HFF-Myc (cell line): ENCODE measurements around the gene PGAP3.

Experiments
- DNase-seq: peaks from one replicate; pipeline ENCODE4 v3.0.0-alpha.2; 2011; ENCODE audit warnings: low read depth; ENCODE audit errors: extremely low read depth
- H3K4me3 ChIP-seq: replicated peaks from 2 replicates; pipeline ENCODE4 v1.5.1; 2011; ENCODE audit warnings: low read depth, mild to moderate bottlenecking, control low read depth, low read length
- TF ChIP-seq, protein P1 (sequence below): IDR thresholded peaks from 2 replicates; pipeline ENCODE4 v1.5.1; 2012; ENCODE audit warnings: mild to moderate bottlenecking, low read depth, low read length, control low read depth; ENCODE audit errors: missing control alignments

The PGAP3 gene, protein sequence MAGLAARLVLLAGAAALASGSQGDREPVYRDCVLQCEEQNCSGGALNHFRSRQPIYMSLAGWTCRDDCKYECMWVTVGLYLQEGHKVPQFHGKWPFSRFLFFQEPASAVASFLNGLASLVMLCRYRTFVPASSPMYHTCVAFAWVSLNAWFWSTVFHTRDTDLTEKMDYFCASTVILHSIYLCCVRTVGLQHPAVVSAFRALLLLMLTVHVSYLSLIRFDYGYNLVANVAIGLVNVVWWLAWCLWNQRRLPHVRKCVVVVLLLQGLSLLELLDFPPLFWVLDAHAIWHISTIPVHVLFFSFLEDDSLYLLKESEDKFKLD

DNA sequence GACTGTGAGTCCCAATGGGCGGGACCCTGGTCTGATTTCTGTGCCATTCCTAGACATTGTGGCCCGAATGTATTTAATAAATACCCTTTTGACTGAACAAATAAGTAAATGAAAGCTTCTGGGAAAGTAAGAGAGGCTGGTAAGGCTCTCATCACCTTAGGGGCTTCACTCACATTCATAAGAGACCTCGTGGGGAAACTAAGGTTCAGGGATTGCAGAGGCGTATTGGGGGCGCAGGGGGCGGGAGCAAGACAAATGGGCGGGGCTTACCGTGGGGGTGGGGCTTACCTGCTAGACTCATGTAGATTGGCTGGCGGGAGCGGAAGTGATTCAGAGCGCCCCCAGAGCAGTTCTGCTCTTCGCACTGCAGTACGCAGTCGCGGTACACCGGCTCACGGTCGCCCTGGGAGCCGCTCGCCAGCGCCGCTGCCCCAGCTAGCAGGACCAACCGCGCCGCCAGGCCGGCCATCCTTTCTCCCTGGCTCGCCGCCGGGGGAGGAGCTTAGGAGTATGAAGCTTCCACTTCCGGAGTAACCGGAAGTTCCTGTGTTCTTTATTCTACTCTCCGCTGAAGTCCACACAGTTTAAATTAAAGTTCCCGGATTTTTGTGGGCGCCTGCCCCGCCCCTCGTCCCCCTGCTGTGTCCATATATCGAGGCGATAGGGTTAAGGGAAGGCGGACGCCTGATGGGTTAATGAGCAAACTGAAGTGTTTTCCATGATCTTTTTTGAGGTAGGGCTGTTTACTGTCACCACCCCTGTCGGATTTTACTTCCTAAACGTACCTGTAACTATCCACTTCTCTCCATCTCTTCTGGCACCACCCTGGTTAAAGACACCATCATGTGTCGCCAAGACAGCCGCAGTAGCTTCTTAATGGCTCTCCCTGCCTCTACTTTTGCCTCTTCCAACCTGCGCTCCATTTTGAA is at the start of gene PGAP3:
PGAP3 (minus strand) TSS at position 512 of the 929 bp plus-strand sequence; CDS start at position 469, 43 bp downstream.
- TF ChIP-seq, protein P1, sequence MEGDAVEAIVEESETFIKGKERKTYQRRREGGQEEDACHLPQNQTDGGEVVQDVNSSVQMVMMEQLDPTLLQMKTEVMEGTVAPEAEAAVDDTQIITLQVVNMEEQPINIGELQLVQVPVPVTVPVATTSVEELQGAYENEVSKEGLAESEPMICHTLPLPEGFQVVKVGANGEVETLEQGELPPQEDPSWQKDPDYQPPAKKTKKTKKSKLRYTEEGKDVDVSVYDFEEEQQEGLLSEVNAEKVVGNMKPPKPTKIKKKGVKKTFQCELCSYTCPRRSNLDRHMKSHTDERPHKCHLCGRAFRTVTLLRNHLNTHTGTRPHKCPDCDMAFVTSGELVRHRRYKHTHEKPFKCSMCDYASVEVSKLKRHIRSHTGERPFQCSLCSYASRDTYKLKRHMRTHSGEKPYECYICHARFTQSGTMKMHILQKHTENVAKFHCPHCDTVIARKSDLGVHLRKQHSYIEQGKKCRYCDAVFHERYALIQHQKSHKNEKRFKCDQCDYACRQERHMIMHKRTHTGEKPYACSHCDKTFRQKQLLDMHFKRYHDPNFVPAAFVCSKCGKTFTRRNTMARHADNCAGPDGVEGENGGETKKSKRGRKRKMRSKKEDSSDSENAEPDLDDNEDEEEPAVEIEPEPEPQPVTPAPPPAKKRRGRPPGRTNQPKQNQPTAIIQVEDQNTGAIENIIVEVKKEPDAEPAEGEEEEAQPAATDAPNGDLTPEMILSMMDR, result no peak
- H3K4me3 ChIP-seq, result peak within 1 kb of the TSS; percentile 55
- peak; percentile 67 for DNase-seq

DNA sequence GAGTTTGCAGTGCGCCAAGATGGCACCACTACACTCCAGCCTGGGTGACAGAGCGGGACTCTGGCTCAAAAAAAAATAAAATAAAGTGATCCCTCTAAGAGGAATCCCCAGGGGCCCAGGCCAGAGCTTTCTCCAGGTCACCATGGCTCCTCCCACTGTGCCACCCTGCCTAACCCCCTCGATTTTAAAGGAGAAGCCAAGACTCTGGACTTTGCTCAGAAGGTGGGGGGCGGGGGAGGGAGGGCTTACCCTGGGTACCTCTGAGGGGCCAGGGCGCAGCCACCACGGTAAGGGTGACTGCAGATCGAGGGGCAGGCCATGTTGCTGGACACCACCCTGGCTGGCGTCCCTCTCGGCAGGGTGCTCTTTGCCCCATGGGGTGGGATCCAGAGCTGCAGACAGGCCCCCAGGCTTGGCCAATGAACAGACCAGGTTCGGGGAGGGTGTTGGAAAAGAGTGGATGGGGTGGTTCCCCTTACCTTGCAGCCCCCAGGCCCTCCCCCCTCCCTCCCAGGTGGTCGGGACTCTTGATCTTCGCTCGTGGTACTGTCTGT is 49.4 kb upstream of the PGAP3 start:
- no peak overlapping the region for H3K4me3 ChIP-seq
- DNase-seq, result no peak
- TF ChIP-seq, protein P1, result no peak

DNA sequence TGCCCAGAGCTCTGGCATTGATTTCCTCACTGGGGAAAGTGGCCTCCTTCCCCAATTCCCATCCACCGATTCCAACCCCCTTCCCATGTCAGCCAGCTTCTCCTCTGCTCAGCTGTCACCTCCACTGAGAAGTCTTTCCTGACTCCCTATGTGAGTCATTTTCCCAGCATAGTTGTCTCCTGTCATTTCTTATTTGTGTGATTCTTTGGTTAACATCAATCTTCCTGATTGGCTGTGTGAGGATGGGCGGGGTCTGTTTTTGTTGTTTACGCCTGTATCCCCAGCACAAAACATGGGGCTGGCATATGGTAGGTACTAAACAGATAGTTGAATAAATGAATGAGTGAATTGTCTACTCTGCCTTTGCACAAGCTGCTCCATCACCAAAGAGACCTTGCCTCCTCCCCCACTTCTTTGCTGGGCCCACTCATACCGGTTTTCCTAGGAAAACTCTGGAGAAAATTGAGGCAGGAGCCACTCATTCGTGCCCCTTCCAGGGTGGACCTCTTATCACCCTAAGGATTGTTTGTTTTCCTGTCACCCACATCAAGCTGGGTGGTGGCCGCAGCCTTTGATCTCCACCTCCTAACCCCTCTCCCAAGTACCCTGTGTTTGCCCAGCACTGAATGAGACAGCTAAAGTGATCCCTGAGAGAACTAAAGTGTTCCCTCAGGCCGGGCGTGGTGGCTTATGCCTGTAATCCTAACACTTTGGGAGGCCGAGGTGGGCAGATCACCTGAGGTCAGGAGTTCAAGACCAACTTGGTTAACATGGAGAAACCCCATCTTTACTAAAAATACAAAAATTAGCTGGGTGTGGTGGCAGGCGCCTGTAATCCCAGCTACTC is 48.7 kb upstream of the PGAP3 start:
- DNase-seq, result no peak
- no peak overlapping the region for H3K4me3 ChIP-seq
- TF ChIP-seq, protein P1, result no peak

DNA sequence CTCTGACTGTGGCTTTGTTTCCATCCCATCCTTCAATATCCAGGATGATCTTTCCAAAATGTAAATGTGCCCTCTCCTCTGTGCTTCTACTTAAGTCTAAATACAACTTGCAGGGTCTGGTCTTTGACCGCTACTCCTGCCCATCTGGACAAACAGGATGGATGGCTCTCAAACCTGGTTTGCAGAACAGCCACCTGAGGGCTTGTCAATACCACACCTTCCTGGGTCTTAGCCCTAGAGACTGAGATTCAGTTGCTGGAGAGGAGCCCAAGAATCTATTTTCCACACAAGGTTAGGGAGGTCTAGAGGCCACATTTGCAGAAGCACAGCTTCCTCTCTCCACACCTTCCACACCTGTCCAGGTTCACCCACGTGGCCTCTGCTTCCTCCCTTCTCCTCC is 48.0 kb upstream of the PGAP3 start:
- DNase-seq, result no peak
- H3K4me3 ChIP-seq, result no peak overlapping the region
- TF ChIP-seq, protein P1, result no peak

DNA sequence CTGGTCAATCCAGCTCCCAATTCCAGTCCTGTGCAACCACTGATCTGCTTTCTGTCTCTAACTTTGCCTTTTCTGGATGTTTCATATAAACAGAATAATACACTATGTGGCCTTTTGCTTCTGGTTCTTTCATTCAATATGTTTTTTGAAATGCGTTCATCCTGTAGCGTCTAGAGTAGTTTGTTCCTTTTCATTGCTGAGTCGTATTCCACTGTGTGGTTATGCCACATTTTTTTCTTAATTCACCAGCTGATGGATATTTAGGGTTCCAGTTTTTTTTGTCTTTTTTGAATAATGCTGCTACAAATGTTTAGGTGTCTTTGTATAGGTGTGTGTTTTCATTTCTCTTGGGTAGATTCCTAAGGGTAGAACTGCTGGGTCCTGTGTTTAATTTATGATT is 44.7 kb upstream of the PGAP3 start:
- no peak for DNase-seq
- TF ChIP-seq, protein P1, result no peak
- H3K4me3 ChIP-seq, result no peak overlapping the region
